HG03442 (cell line): ENCODE data around the gene PRRC2C.

Experiments
- ATAC-seq: cut with Tn5 transposase; IDR thresholded peaks from one replicate; pipeline ENCODE4 v1.9.1; 2021; ENCODE audit warnings: mild to moderate bottlenecking, moderate library complexity; ENCODE audit not compliant: unreplicated experiment

Gene PRRC2C

DNA sequence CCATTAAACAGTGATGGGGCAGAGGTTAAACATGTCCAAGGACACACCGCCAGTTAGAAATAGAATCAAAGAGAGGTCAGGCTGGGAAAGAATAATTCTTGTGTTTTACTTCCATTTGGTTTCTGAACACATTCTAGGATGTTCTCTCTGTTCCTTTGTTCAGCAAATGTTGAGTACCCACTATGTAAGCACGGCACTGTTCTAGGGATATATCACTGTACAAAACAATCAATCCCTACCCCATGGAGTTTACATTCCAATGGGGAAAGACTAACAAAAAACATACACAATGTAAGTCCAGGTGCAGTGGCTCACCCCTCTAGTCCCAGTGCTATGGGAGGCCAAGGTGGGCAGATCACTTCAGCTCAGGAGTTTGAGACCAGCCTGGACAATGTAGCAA is 142.9 kb downstream of the PRRC2C start:
- ATAC-seq, result no peak

DNA sequence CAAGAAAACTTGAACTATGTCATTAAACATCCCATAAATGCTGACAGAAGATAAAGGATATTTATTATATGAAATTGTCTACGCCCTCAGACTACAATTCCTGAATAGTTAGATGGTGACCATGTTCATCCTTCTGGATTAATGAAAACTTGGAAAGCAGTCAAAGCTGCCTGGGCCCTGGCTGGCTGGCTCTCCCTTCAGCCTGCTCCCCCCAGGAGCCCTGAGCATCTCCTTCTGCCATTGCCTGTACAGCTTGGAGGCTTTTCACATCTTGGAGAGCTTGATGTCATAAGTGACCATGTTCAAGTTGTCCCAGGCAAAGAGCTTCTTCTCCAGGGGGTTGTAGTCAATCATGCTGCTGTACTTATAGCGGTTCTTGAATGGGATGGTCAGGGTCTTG is 150.3 kb downstream of the PRRC2C start:
- ATAC-seq, result no peak

- no peak for ATAC-seq
Measured at GRCh38 chr1:171636141-171636540, 150.8 kb downstream of the PRRC2C start.

DNA sequence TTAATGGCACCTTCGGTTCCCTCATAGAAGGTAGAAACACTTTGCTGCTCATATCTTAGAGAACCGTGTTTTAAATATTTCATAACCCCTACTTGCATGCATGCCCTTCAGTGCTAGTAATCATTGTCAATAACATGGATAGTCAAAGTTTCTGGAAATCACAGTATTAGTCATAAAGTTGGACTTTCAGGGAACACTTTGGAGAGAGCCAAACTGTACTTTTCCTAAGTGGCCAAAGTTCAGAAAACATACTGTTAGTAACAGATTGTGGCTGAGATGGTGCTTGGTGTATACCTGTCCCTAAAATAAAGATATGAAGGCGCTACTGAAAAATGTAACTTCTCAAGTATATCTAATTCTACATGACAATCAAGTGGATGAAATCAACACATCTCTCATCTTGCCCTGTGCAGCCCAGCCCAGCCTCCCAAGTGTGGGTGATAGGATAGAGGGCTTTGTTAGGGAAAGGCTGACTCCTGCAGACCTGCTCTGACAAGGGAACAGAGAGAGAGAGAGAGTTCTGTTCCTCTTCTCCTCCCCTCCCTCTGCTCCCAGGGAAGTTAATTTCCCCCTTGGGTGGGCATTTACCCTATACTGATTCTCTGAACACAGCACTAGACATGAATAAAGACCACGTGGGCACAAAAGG is 152.7 kb downstream of the PRRC2C start:
- ATAC-seq, result no peak

GRCh38 chr1:171640225-171640624 is 154.9 kb downstream of the PRRC2C start:
- no peak for ATAC-seq

- no peak for ATAC-seq
Measured at GRCh38 chr1:171641076-171641864, 155.9 kb downstream of the PRRC2C start.

DNA sequence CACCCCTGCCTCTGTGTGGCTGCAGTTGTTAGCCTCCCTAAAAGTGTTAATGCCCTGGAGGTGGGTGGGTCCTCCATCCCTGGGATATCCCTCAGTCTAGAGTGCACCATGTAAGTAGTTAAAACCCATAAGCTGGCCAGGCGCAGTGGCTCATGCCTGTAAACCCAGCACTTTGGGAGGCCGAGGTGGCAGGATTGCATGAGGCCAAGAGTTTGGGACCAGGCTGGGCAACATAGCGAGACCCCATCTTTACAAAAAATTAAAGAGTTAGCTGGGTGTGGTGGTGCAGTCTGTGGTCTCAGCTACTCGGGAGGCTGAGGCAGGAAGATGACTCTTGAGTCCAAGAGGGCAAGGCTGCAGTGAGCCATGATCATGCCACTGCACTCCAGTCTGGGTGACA is 156.9 kb downstream of the PRRC2C start:
- ATAC-seq, result no peak
